WI38 (cell line): ENCODE results near the gene SHISA9.
"Not testable (repeated sequence)": the region's sequence is repeated elsewhere in the genome, so short reads cannot be mapped to it uniquely, and the experiment has no call there.

Experiments used
- H3K4me3 ChIP-seq: 2 replicates; pipeline ENCODE4 v1.5.1; 2011; ENCODE audit warnings: low read depth, mild to moderate bottlenecking, control low read depth, low read length
- TF ChIP-seq, protein P1 (sequence below): IDR thresholded peaks from 2 replicates; pipeline ENCODE4 v1.5.1; 2012; ENCODE audit warnings: low read depth, mild to moderate bottlenecking, control low read depth, low read length

SHISA9 gene

DNA sequence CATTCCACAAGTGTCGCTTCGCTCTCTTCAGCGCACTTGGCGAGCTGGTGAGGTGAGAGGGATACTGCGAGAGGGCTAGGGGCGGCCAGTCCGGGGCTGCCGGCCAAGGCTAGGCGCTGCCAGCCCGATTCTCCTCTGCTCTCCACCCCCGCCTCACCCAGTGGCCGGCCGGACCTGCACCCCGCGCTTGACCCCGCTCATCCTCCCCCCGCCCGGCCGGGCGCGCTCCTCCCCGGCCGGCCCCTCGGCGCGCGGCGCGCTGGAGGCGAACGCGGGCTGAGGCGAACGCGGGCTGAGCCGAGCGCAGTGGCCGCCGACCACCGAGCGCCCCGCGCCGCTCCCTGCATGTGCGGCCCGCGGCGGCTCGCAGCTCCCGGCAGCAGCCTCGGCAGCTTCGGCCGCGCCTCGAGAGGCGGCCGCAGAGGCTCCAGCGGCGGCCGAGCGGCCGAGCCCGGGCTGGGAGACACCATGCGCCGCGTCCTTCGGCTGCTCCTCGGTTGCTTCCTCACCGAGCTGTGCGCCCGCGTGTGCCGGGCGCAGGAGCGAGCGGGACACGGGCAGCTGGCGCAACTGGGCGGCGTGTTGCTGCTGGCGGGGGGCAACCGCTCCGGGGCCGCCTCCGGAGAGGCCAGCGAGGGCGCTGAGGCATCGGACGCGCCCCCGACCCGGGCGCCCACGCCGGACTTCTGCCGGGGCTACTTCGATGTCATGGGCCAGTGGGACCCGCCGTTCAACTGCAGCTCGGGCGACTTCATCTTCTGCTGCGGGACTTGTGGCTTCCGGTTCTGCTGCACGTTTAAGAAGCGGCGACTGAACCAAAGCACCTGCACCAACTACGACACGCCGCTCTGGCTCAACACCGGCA, at the start of gene SHISA9:
SHISA9 (plus strand) TSS at position 2 of the 865 bp plus-strand sequence.
- no peak within 1 kb of the TSS for H3K4me3 ChIP-seq
- TF ChIP-seq, protein P1, sequence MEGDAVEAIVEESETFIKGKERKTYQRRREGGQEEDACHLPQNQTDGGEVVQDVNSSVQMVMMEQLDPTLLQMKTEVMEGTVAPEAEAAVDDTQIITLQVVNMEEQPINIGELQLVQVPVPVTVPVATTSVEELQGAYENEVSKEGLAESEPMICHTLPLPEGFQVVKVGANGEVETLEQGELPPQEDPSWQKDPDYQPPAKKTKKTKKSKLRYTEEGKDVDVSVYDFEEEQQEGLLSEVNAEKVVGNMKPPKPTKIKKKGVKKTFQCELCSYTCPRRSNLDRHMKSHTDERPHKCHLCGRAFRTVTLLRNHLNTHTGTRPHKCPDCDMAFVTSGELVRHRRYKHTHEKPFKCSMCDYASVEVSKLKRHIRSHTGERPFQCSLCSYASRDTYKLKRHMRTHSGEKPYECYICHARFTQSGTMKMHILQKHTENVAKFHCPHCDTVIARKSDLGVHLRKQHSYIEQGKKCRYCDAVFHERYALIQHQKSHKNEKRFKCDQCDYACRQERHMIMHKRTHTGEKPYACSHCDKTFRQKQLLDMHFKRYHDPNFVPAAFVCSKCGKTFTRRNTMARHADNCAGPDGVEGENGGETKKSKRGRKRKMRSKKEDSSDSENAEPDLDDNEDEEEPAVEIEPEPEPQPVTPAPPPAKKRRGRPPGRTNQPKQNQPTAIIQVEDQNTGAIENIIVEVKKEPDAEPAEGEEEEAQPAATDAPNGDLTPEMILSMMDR = no peak

DNA sequence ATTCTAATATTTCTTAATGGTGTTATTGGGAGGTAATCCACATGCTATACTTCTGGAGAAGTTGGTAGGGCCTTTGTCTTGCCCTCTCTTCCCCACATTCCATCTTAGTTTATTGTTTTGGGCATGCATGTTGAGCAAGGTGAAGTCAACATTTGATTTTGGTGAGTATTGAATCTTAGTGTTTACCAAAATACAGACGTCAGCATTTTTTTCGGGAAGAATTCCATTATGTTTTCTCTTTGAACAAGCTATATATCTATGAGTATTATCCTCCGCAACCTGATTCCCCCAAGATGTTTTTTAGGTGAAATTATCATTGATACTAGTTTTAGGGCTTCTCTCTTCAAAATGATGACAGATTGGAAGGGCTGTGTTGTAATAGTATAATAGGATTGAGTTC, 47.4 kb upstream of the SHISA9 start:
- TF ChIP-seq, protein P1 = no peak

DNA sequence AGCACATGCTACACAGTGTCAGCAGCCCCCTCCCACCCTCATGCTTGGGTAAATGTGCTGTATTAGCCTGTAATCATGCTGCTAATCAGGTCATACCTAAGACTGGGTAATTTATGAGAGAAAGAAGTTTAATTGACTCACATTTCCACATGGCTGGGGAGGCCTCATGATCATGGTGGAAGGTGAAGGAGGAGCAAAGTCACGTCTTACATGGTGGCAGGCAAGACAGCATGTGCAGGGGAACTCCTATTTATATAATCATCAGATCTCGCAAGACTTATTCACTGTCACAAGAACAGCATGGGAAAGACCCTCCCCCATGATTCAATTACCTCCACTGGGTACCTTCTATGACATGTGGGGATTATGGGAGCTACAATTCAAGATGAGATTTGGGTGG, 44.0 kb upstream of the SHISA9 start:
- H3K4me3 ChIP-seq = not testable (repeated sequence)

More for the DNA sequence above, 47.4 kb upstream of the SHISA9 start:
- no peak overlapping the region for H3K4me3 ChIP-seq

DNA sequence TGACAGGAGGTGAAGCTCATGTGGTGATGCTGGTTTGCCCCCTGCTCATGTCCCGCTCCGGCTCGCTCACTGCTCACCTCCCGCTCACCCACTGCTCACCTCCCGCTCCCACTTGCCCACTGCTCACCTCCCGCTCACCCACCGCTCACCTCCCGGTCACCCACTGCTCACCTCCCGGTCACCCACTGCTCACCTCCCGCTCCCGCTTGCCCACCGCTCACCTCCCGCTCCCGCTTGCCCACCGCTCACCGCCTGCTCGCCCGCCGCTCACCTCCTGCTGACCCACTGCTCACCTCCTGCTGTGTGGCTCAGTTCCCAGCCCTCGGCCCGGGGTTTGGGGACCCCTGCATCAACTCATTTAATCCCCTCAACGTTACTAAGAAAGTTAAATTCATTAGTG, 39.1 kb upstream of the SHISA9 start:
- TF ChIP-seq, protein P1 = no peak
- H3K4me3 ChIP-seq = no peak overlapping the region

DNA sequence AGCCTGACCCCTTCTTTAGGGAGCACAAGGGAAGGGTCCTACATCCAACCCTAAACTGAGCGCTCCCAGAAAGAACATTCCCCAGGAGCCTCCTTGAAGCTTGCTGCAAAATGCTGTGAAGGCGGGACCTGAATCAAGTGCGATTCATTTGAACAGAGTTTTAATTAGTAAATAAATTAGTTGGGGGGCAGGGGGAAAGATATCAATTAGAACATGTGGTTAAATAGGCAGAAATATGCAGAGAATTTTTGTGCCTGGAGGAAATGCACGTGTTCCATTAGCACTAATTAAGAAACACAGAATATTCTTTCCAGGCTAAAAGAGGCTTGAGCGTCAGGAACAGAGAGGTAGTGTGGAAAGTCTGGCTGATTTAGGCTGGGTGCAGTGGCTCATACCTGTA, 38.5 kb upstream of the SHISA9 start:
- TF ChIP-seq, protein P1 = no peak
- H3K4me3 ChIP-seq = no peak overlapping the region

DNA sequence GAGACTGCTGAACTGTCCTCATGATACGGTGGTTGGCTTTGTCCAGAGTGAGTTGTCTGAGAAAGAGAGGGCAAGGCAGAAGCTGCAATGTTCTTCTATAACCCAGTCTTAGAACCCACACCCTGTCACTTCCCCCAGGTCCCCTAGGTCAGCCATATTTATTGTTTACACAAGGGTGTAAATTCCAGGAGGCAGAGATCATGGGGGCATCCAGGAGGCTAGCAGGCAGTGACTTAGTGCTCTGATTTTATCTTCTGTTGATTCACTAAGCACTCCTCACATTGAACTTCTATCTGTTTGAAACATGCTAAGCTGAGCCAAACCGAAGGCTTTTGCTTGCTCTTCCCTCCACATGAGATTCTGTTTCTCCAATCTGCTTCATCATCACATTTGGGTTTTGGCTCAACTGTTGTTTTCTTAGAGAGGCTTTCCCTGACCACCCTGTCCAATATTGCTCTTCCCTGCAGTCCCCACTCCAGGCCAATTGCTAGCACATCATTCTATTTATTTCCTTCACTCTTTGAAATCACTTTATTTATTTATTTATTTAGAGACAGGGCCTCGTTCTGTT, 34.3 kb upstream of the SHISA9 start:
- TF ChIP-seq, protein P1 = no peak
- H3K4me3 ChIP-seq = no peak overlapping the region

DNA sequence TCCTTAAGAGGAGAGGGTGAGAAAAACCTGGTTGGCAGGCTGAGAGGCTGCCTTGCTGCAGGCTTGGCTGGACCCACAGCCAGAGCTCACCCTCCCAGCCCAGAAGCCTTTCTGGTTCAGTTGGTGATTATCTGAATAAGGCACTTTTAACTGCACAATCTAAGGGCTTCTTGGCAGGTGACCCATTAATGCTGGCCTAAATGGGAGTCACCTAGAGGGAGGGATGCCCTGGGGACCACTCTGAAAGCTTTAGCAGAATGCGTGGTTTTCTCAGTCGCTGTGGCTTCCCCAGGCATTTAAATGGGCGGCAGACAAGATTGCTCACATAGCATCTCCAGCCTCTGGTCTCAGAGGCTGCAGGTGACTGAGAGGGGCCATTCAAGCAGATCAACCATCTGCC, 33.2 kb upstream of the SHISA9 start:
- TF ChIP-seq, protein P1 = no peak
- H3K4me3 ChIP-seq = no peak overlapping the region
